Neural progenitor cell (in vitro differentiated cells): ENCODE data around the gene GFOD1. TPM values are rescaled to one million over a fixed set of nuclear protein-coding genes. Genes with fewer than 3 reads are reported as not detected.

Source experiments
- DNase-seq: peaks from one replicate; pipeline ENCODE4 v3.0.0-alpha.2; 2016; ENCODE audit warnings: low spot score
- H2AFZ ChIP-seq: fragments of 200-600 bp; sonication (generic); replicated peaks from 2 replicates; pipeline ENCODE4 v1.6.1; 2016; ENCODE audit warnings: antibody characterized with exemption
- H3F3A ChIP-seq: fragments of 200-600 bp; sonication (generic); 2 replicates; pipeline ENCODE4 v1.6.1; 2016; ENCODE audit warnings: antibody characterized with exemption, low read depth
- H3K27ac ChIP-seq: fragments of 200-600 bp; sonication (generic); 2 replicates; pipeline ENCODE4 v1.5.1; 2016; ENCODE audit warnings: mild to moderate bottlenecking
- H3K27me3 ChIP-seq: fragments of 200-600 bp; sonication (generic); 2 replicates; pipeline ENCODE4 v1.6.1; 2016; ENCODE audit warnings: mild to moderate bottlenecking, moderate library complexity
- H3K36me3 ChIP-seq: fragments of 200-600 bp; sonication (generic); 2 replicates; pipeline ENCODE4 v1.5.1; 2016
- H3K4me1 ChIP-seq: fragments of 200-600 bp; sonication (generic); 2 replicates; pipeline ENCODE4 v1.6.1; 2016; ENCODE audit warnings: mixed run types
- H3K4me2 ChIP-seq: fragments of 200-600 bp; sonication (generic); 2 replicates; pipeline ENCODE4 v1.6.1; 2016
- H3K4me3 ChIP-seq: fragments of 200-600 bp; sonication (generic); 2 replicates; pipeline ENCODE4 v1.5.1; 2016
- H3K79me2 ChIP-seq: fragments of 200-600 bp; sonication (generic); 2 replicates; pipeline ENCODE4 v1.6.1; 2016; ENCODE audit warnings: low read depth
- H3K9ac ChIP-seq: fragments of 200-600 bp; sonication (generic); 2 replicates; pipeline ENCODE4 v1.6.1; 2016
- H3K9me3 ChIP-seq: fragments of 200-600 bp; sonication (generic); 2 replicates; pipeline ENCODE4 v1.5.1; 2016; ENCODE audit warnings: low read depth
- H4K20me1 ChIP-seq: fragments of 200-600 bp; sonication (generic); 2 replicates; pipeline ENCODE4 v1.6.1; 2016; ENCODE audit warnings: low read depth
- H3K27ac Mint-ChIP-seq: 3 replicates; pipeline ENCODE4 v1.8.0; 2021; ENCODE audit warnings: mixed read lengths
- H3K27me3 Mint-ChIP-seq: 2 replicates; pipeline ENCODE4 v1.8.0; 2022; ENCODE audit warnings: low read depth, mild to moderate bottlenecking, inconsistent platforms, moderate library complexity, mixed read lengths; ENCODE audit not compliant: insufficient read depth
- H3K36me3 Mint-ChIP-seq: 3 replicates; pipeline ENCODE4 v1.8.0; 2021; ENCODE audit warnings: mixed read lengths
- H3K4me1 Mint-ChIP-seq: 3 replicates; pipeline ENCODE4 v1.8.0; 2021; ENCODE audit warnings: mixed read lengths
- H3K4me3 Mint-ChIP-seq: 3 replicates; pipeline ENCODE4 v1.8.0; 2021; ENCODE audit warnings: mild to moderate bottlenecking, moderate library complexity, mixed read lengths
- H3K9me3 Mint-ChIP-seq: 3 replicates; pipeline ENCODE4 v1.8.0; 2020; ENCODE audit warnings: mixed read lengths
- CTCF ChIP-seq: fragments of 200-600 bp; sonication (generic); IDR thresholded peaks from 2 replicates; pipeline ENCODE4 v1.5.1; 2017; ENCODE audit warnings: antibody characterized with exemption, mild to moderate bottlenecking
- EZH2 ChIP-seq: fragments of 200-600 bp; sonication (generic); IDR thresholded peaks from 2 replicates; pipeline ENCODE4 v1.6.1; 2017; ENCODE audit warnings: antibody characterized with exemption, mild to moderate bottlenecking, moderate library complexity
- EZH2phosphoT487 ChIP-seq: fragments of 200-600 bp; sonication (generic); IDR thresholded peaks from 2 replicates; pipeline ENCODE4 v1.6.1; 2017; ENCODE audit warnings: antibody characterized with exemption
- total RNA-seq: library from RNA; depleted of rRNA; stranded (reverse); fragments of >200 nt; gene quantifications from 2 replicates; pipeline ENCODE4 v1.2.3, GENCODE V29; 2015; ENCODE audit warnings: low replicate concordance

Gene GFOD1
- total RNA-seq, 1 donor from 2014 or later, result 1.8 TPM

DNA sequence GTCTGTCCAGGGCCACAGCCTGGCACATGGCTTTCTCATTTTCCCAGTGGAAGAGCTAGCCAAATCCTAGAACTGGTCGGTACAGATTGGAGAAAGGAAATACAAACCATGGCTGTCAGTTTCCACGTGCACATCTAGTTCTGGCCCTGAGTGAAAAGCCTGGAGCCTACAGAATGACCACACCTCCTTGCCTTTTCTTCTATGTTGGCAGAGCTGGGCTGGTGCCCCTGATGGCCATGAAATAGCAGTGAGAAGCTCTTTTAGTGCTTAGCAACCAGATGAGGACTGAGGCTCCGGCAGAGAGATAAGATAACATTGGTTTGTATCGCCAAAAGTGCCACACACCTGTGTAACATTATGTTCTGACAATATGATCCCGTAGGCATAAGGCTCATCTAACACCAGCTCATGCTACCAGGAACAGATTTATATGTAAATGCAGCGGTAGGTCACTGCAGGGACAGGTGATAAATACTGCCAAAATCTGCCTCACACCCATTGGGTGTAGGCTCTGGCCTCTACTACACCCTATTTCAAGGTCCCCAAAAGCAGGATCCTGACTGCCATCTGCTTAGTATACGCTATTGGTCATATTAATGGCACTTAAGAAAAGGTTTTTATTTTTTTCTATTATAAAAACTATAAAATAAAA lies 119.2 kb downstream of the GFOD1 start:
- Histone ChIP-seq H3K27me3 (no peaks in the 10 kb centered on the region), H3K36me3 (no peaks in the 10 kb centered on the region), H3K9ac (no peak overlapping the region), H3K9me3 (no peaks in the 10 kb centered on the region), H3K4me2 (peak overlapping the region; percentile 59), H3F3A (peaks cover 14% of the 10 kb centered on the region), H3K4me3 (no peak overlapping the region), H2AFZ (no peak overlapping the region), H3K79me2 (no peaks in the 10 kb centered on the region), H3K27ac (no peak overlapping the region), H3K4me1 (peaks cover 44% of the 10 kb centered on the region), H4K20me1 (no peaks in the 10 kb centered on the region)
- Mint-ChIP-seq H3K4me3 (no peak overlapping the region), H3K27ac (no peak overlapping the region), H3K27me3 (peaks cover 2% of the 10 kb centered on the region), H3K36me3 (peaks cover 5% of the 10 kb centered on the region), H3K9me3 (no peaks in the 10 kb centered on the region), H3K4me1 (peaks cover 64% of the 10 kb centered on the region)
- DNase-seq, result no peak
- no peak for TF ChIP-seq CTCF
- TF ChIP-seq EZH2, result no peak
- no peak for TF ChIP-seq EZH2phosphoT487

GRCh38 chr6:13367396-13367795 lies 120.0 kb downstream of the GFOD1 start:
- Histone ChIP-seq H3K79me2 (no peaks in the 10 kb centered on the region), H2AFZ (no peak overlapping the region), H3F3A (peaks cover 14% of the 10 kb centered on the region), H3K27me3 (no peaks in the 10 kb centered on the region), H3K9ac (no peak overlapping the region), H3K4me3 (no peak overlapping the region), H3K9me3 (no peaks in the 10 kb centered on the region), H3K36me3 (no peaks in the 10 kb centered on the region), H3K27ac (peak overlapping the region; percentile 58), H3K4me1 (peaks cover 43% of the 10 kb centered on the region), H4K20me1 (no peaks in the 10 kb centered on the region), H3K4me2 (peak overlapping the region; percentile 59)
- TF ChIP-seq EZH2phosphoT487 (no peak), CTCF (no peak), EZH2 (no peak)
- H3K27ac Mint-ChIP-seq, result peak overlapping the region; percentile 64
- H3K9me3 Mint-ChIP-seq, result no peaks in the 10 kb centered on the region
- DNase-seq, result peak; percentile 64
- H3K4me3 Mint-ChIP-seq, result peak overlapping the region; percentile 12
- H3K27me3 Mint-ChIP-seq, result peaks cover 2% of the 10 kb centered on the region
- peaks cover 5% of the 10 kb centered on the region for H3K36me3 Mint-ChIP-seq
- peaks cover 64% of the 10 kb centered on the region for H3K4me1 Mint-ChIP-seq

DNA sequence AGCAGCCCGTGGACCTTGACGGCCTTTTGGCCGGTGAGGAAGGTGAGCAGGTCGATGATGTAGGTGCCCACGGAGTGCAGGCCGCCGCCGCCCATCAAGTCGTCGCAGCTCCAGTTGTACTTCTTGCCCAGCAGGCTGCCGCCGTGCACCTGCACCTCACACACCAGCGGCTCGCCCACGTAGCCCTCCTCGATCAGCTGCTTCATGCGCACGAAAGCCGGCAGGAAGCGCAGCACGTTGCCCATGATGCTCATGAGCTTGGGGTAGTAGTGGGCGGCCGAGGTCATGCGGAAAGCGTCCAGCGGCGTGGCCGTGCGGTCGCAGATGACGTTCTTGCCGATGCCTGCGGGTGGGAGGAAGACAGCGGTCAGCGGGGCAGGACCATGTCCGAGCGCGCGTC lies 122.1 kb downstream of the GFOD1 start:
- Mint-ChIP-seq H3K36me3 (peaks cover 5% of the 10 kb centered on the region), H3K4me1 (peaks cover 44% of the 10 kb centered on the region)

More for the DNA sequence above, 122.1 kb downstream of the GFOD1 start:
- no peak for DNase-seq
- TF ChIP-seq EZH2phosphoT487, result no peak
- TF ChIP-seq EZH2, result no peak
- TF ChIP-seq CTCF, result no peak
- Histone ChIP-seq H3K36me3 (no peaks in the 10 kb centered on the region), H3K9me3 (no peaks in the 10 kb centered on the region), H3K27ac (no peak overlapping the region), H3K9ac (no peak overlapping the region), H3K4me2 (no peak overlapping the region), H3K27me3 (no peaks in the 10 kb centered on the region), H3F3A (peaks cover 11% of the 10 kb centered on the region), H2AFZ (no peak overlapping the region), H3K4me1 (peaks cover 27% of the 10 kb centered on the region), H3K79me2 (no peaks in the 10 kb centered on the region), H4K20me1 (no peaks in the 10 kb centered on the region), H3K4me3 (no peak overlapping the region)
- H3K9me3 Mint-ChIP-seq, result no peaks in the 10 kb centered on the region
- H3K4me3 Mint-ChIP-seq, result no peak overlapping the region
- H3K27ac Mint-ChIP-seq, result no peak overlapping the region
- peaks cover 2% of the 10 kb centered on the region for H3K27me3 Mint-ChIP-seq
